ENCODE measurements around the gene PLD1. TPM values are rescaled to one million over a fixed set of nuclear protein-coding genes. Genes with fewer than 3 reads are reported as not detected.

The PLD1 gene
- total RNA-seq, 3 donors from 2014 or later: 0.52 to 1.3 (median 0.66) TPM

Other genes with a start within 250 kb of the PLD1 start
- not detected for gene TMEM212, start 32.9 kb upstream of the PLD1 start, total RNA-seq
- gene FNDC3B, start 229.1 kb upstream of the PLD1 start, total RNA-seq: 10 to 100 TPM; 20.3 to 23.9 (median 21.2) TPM

Measured in activated T-cell treated with anti-CD3 and anti-CD28 coated beads, Interleukin-2, amount 50 U/mL, for 4 hours (primary cell).